GM18909 (cell line): Measurements from ENCODE around the gene TSEN34.
"Not testable (repeated sequence)": the region's sequence is repeated elsewhere in the genome, so short reads cannot be mapped to it uniquely, and the experiment has no call there.

ENCODE experiments used
- ATAC-seq: cut with Tn5 transposase; IDR thresholded peaks from one replicate; pipeline ENCODE4 v1.9.1; 2021; ENCODE audit warnings: mild to moderate bottlenecking; ENCODE audit not compliant: unreplicated experiment, poor library complexity

Gene TSEN34

DNA sequence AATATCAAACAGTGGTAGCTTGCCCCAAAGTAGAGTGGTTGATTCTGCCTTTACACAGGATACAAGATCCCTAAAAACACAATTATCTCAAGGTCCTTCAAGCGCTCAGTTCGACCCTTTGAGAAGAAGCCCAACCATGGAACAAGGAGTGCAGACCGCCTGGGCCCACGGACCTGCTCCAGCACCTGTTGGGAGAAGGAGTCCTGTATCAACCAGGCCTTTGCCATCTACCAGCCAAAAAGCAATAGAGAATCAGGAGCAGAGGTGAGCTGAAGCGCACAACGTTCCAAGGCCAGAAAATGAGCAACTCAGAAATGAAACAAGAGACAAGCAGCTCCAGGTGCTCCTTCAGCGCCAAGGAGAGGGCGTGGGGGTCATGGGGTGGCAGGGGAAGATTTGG is 38.0 kb downstream of the TSEN34 start:
- no peak for ATAC-seq

DNA sequence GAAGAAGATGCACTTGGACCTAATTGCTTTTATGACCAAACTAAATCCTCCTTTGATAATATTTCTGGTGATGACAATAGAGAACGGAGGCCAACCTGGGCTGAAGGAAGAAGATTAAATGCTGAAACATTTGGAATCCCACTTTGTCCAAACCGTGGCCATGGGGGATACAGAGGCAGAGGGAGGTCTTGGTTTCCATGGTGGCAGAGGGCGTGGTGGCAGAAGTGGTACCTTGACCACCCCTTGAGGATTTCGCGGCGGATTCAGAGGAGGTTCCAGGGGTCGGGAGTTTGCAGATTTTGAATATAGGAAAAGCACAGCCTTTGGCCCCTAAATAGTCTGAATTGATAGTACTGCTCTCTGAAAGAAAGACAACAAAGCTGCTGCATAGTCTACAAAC is 38.9 kb downstream of the TSEN34 start:
- ATAC-seq, result no peak

GRCh38 chr19:54231077-54231931 is 40.2 kb downstream of the TSEN34 start:
- no peak for ATAC-seq

DNA sequence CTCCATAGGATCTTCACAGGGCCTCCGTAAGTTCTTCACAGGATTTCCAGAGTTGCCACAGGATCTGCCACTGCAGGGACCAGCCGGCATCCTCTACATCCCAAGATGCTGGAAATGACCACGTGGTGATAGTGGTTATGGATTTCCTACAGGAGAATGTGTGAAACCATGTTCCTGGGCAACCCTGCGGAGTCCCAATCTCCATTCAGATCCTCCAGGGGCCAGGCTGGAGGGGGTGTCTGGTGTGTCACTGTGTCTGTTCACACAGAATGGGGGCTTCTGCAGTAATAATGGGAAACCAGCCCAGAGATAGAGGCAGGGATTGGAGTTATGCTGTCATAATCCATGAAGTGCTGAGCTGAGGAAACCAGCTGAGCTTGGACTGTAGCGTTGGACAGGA is 42.8 kb downstream of the TSEN34 start:
- no peak for ATAC-seq

- not testable (repeated sequence) for ATAC-seq
These were observed 48.6 kb downstream of the TSEN34 start for GRCh38 chr19:54239491-54240371.

DNA sequence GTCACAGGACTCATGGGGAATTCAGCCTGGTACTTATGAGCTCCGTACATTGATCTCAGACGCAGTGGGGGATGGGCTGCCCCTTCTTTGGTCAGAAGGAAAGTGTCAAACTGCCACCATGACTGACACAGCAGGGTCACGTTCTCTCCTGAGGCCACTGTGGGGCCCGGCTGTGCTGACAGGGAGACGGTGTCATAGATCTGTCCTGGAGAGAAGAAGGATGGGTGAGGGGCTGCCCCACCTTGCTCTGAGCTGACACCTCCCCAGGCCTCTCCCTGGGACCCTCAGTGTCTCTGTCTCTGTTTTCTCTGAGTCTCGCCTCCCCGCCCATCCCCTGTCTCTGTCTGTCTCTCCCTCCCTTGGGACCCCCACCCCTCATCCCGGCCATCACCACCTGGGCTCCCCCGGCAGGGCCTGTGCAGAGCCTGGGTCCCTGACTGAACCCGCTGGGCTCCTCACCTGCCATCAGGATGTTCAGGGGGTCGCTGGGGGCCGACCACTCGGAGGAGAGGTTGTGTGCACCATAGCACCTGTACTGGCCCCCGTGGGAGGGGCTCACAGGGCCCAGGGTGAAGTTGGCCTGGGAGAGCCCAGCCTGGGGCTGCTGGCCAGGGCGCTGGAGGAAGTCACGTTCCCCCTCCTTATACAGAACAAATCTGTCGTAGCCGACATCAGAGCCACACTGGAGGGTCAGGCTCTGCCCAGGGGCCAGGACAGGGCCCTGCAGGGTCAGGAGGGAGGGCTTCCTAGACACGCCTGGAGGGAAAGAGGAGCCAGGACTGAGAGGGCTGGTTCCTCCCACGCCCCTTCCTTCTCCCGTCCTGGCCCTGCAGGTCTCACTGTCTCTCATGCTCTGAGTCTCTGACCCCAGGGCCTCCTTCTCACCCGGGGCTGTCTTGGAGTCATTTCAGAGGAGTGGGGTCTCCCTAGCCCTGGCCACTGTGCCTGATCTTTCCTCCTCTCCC is 49.5 kb downstream of the TSEN34 start:
- not testable (repeated sequence) for ATAC-seq

GRCh38 chr19:54242234-54242633 is 51.1 kb downstream of the TSEN34 start:
- ATAC-seq, result not testable (repeated sequence)

DNA sequence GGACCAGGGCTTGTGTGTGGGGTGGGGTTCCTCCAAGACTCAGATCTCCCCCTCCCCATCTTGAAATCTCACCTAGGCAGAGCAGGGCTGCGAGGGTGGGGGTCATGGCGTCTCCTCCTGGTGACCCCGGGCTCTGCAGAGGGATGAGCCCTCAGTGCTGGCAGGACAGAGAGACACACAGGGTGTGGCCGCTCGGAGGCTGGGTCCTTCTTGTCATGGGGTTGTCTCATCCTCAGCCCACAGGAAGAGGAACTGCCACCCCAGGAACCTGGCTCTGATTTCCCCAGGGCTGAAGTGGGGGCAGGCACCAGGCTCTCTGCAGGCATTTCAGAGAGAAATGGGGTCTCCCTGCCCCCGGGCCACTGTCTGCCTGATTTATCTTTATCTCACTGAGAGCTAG is 51.5 kb downstream of the TSEN34 start, which contains the start of gene LILRA6:
TSS of gene LILRA6 (minus strand) at position 145 of the 400 bp plus-strand sequence.
- not testable (repeated sequence) for ATAC-seq

GRCh38 chr19:54243809-54244208 is 52.7 kb downstream of the TSEN34 start:
- ATAC-seq, result not testable (repeated sequence)
